ENCODE results near the gene CSRNP3.
A peak's percentile ranks its signal among the peaks of the same experiment; 100 is the strongest.
"Not testable (repeated sequence)": the region's sequence is repeated elsewhere in the genome, so short reads cannot be mapped to it uniquely, and the experiment has no call there.

CSRNP3 gene

GRCh38 chr2:165558832-165559231 is 89.3 kb downstream of the CSRNP3 start:
- DNase-seq = no peak

- no peak for DNase-seq
These were observed 91.0 kb downstream of the CSRNP3 start for GRCh38 chr2:165560377-165560988.

GRCh38 chr2:165561516-165561915 is 92.0 kb downstream of the CSRNP3 start:
- DNase-seq = no peak

GRCh38 chr2:165562233-165562632 is 92.7 kb downstream of the CSRNP3 start:
- DNase-seq = no peak

- no peak for DNase-seq
These were observed 94.1 kb downstream of the CSRNP3 start for GRCh38 chr2:165563468-165564225.

GRCh38 chr2:165566008-165566407 is 96.5 kb downstream of the CSRNP3 start:
- no peak for DNase-seq

GRCh38 chr2:165567273-165567672 is 97.8 kb downstream of the CSRNP3 start:
- DNase-seq = no peak

- no peak for DNase-seq
These were observed 98.9 kb downstream of the CSRNP3 start for GRCh38 chr2:165568361-165568760.

GRCh38 chr2:165571477-165571876 is 102.0 kb downstream of the CSRNP3 start:
- no peak for DNase-seq

GRCh38 chr2:165572151-165572550 is 102.7 kb downstream of the CSRNP3 start:
- DNase-seq = peak; percentile 53

GRCh38 chr2:165573534-165574461 is 104.3 kb downstream of the CSRNP3 start:
- peak; percentile 73 for DNase-seq

- no peak for DNase-seq
These were observed 105.6 kb downstream of the CSRNP3 start for GRCh38 chr2:165575044-165575615.

- no peak for DNase-seq
These were observed 107.1 kb downstream of the CSRNP3 start for GRCh38 chr2:165576409-165577154.

- DNase-seq = no peak
These were observed 112.9 kb downstream of the CSRNP3 start for GRCh38 chr2:165582409-165582808.

- DNase-seq = no peak
These were observed 113.5 kb downstream of the CSRNP3 start for GRCh38 chr2:165582863-165583506.

GRCh38 chr2:165584126-165584654 is 114.7 kb downstream of the CSRNP3 start:
- DNase-seq = no peak

GRCh38 chr2:165586019-165586418 is 116.5 kb downstream of the CSRNP3 start:
- DNase-seq = no peak

- no peak for DNase-seq
These were observed 117.9 kb downstream of the CSRNP3 start for GRCh38 chr2:165587335-165587938.

- DNase-seq = not testable (repeated sequence)
These were observed 121.5 kb downstream of the CSRNP3 start for GRCh38 chr2:165590999-165591398.

GRCh38 chr2:165593081-165593480 is 123.6 kb downstream of the CSRNP3 start:
- no peak for DNase-seq

Measured in right forelimb (tissue), 1 donor.